Measurements from ENCODE around the gene CYTH4.

The CYTH4 gene

GRCh38 chr22:37329238-37330140 is 47.2 kb downstream of the CYTH4 start:
- DNase-seq (ENCODE audit: low read depth in 3 of 3), result no peak

GRCh38 chr22:37330200-37331033 is 48.1 kb downstream of the CYTH4 start:
- peak in 1 of 3 experiments; percentile 51 for DNase-seq (ENCODE audit: low read depth in 3 of 3)

DNA sequence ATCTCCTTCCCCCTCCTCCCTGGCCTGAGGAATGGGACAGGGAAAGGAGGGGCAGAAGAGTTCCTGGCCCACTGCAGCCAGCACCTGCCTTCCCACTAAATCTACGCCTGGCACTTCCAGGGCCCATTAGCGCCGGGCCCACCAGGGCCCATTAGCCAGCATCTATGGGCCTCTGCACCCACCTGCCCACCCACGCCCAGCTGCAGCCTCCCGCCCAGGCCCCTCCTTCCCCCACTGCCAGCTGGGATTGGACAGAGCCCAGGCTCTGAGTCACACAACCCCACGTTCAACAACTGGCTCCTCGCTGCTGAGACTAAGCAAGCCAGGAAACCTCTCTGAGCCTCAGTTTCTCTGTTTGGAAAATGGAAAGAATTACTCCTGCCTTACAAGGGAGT is 48.7 kb downstream of the CYTH4 start:
- DNase-seq (ENCODE audit: low read depth in 3 of 3), result no peak

- no peak for DNase-seq (ENCODE audit: low read depth in 3 of 3)
Measured at GRCh38 chr22:37331856-37332536, 49.7 kb downstream of the CYTH4 start.

DNA sequence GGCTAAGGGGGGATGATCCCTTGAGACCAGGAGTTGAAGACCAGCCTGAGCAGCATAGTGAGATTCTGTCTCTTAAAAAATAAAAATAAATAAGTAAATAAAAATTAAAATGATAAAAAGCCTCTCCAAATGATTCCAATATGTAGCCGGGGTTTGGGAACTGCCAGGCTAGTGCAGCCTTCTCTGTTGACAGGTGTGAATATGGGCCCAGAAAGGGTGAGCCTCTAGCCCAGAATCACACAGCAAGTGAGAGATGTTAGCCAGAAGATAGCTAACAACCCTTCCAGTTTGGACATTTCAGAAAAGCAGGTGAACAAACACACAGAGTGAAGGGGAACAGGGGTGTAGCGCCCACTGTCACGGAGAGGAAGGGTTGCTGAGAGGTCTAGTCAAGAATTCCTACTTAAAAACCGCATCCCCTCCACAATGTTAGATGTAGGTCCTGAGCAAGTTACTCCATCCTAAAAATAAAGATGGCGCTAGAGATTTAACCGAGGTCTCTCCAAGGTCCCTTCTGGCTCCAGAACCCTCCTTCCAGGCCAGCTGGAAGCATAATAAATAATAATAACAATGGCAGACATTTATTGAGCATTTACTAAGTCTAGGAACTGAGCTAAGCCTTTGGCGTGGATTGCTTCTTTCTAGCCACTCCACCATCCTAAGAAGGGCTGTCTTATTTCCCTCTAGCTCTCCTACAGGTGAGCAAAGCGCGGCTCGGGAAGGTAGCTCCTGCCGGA is 51.6 kb downstream of the CYTH4 start:
- no peak for DNase-seq (ENCODE audit: low read depth in 3 of 3)

DNA sequence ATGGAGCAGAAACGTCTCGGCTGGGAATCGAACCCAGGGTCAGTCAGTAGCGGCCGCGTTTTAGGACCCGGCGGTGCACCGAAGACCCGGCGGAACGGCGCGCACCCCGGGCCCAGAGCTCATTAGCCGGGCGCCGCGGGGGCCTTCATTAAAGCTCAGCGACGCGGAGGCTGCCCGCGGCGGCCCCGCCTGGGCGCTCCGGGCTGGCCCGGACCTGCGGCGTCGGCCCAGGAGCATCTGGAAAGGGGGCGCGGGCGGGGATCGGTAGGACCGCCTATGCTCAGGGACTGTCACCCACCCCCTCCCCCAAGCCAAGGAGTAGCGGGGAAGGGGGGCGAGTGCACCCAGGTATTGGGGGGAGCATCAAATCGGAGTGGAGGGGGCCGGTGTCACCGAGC is 52.2 kb downstream of the CYTH4 start:
- no peak for DNase-seq (ENCODE audit: low read depth in 3 of 3)

DNA sequence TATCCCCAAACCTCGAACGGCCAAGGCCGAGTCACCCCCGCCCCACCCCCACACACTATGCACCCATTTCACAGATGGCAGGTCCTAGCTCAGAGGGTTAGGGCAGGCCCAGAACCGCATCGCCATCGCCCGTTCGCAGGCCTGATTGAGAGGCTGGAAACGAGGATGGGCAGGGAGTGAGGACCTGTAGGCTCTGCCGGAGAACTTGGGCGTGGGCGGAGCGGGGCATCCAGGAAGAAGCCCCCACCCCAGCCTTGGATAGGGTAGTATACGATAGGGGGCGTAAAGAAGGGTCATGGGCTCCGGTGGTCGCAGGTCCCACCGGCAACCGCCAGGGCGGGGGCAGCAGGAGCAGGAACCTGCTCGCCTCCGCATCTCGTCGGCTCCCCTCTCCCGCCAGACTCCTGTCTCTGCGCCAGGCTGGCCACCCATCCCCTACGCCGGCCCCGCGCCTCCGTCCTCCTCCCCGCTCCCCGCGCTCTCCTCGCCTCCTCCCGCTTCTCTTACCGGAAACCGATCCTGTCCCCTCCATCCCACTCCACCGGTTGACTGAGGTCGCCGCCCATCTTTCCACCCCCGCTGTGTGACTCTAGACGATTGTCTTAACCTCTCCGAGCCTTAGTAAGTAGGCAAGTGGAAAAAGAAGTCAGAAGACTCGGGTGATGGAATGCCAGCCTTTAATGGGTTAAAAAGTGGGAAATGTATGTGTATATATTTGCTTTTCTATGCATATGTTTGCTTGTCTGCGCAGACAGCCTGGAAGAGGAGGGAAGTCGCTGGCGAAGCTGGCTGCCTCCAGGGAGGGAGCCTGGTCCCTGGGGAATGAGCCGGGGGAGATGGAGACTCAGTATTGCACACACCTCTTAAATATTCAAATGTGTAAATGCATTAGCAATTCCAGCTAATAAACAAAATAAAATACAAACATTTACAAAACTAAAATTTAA is 52.8 kb downstream of the CYTH4 start:
- DNase-seq (ENCODE audit: low read depth in 3 of 3), result no peak

- no peak for DNase-seq (ENCODE audit: low read depth in 3 of 3)
Measured at GRCh38 chr22:37335806-37336199, 53.5 kb downstream of the CYTH4 start.

- no peak for DNase-seq (ENCODE audit: low read depth in 3 of 3)
Measured at GRCh38 chr22:37336579-37336978, 54.3 kb downstream of the CYTH4 start.

DNA sequence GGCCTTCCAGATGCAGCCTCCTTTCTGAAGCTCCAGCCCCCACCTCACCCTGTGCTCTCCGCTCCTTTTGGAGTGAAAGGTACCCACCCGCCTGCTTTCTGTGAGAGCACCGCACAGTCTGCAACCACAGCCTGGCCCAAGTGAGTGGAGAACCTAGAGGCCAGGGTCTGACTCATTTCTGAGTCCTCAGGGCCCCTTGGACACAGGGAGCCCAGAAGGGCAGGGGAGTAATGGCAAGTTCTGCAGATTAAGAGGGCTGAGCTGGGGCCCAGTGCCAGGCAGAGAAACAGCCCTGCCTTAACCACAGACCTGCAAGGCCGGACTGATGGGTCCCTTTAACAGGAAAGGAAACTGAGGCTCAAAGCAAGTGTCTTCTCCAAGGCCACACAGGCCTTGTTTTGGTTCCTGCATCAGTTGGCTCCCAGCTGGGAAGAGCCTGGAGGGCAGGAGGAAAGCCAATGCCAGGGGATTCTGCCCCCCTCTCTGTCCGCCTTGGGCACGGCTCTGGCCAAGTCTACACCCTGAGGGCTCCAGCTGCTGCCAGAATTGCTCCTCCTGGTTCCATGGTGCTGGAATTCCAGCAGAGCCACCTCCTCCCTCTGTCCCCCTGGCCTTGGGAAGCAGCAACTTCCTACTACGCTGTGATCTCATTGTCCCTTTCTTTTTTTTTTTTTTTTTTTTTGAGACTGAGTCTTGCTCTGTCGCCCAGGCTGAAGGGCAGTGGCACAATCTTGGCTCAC is 55.1 kb downstream of the CYTH4 start:
- no peak for DNase-seq (ENCODE audit: low read depth in 3 of 3)

- DNase-seq (ENCODE audit: low read depth in 3 of 3), result no peak
Measured at GRCh38 chr22:37338539-37339246, 56.4 kb downstream of the CYTH4 start.

DNA sequence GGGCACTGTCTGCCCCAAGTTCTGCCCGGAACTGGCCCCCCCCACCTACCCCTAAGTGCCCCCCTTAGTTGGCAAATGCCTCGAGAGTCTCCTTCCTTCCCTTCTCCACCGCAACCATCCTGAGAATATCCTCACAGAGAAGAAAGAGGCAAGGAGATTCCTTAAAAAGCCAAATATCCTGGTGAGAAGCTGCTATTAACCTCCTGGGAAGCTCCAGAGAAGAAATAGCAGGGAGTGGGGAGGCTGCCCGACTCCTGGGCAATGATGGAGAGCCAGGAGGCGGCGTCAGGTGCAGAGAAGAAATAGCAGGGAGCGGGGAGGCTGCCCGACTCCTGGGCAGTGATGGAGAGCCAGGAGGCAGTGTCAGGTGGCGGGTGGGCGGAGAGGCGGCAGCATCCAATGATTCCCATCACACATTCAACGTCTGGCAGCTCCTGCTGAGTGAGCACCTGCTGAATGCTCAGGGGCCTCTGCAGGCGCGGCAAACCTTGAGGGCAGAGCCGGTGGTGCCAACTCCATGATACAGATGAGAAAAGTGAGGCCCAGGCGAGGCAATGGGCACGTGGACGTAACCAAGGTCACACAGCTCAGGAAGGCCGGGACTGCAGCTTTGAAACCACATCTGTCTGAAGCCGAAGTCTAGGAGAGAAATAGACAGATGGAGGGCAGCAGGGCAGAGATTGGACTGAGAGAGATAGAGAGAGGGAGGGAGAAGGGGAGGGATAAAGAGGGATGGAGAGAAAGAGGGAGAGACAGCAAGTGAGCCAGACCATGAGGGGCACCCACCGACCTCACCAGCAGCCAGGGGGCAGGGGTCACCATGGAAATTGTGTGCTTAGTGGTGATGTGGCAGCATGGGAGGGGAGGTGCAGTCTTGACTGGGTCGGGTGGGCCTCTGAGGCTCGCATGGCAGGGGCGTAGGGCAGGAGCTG is 58.3 kb downstream of the CYTH4 start:
- no peak for DNase-seq (ENCODE audit: low read depth in 3 of 3)

DNA sequence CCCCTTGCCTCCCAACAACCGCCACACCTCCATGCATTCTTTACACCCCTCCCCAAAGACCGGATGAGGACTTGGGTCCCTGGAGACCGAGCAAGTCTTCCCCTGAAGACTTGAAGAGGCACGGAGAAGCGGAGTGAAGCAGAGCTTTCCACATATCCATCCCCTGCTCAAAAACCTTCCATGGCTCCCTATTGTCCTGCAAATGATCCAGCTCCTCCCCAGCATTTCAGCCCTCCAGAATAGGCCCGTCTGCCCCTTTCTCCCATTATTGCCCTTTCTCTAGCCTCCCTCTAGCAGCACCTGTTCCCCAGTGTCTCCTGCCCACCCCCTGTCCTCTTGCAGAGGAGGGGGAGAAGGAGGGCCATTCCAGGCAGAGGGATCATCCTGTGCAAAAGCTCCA is 59.8 kb downstream of the CYTH4 start:
- no peak for DNase-seq (ENCODE audit: low read depth in 3 of 3)

DNA sequence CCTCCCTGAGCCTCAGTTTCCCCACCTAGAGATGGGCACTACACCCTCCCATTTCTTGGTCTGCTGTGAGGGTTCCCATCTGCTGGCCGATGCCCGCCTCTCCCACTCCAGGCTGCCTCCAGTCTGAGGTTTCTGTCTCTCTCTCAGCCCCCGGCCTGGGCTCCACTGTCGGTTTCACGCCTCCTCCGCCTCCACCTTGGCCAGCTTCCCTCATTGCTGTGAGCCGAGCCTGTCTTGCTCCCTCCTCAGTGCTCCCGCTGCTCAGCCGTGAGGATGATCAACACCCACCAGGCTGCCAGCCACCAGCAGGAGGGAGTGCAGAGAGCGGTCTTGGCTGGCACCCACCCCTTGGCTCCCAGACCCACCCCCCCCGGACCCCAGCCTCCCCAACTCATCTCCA is 61.0 kb downstream of the CYTH4 start:
- DNase-seq (ENCODE audit: low read depth in 3 of 3), result no peak

GRCh38 chr22:37343863-37344734 is 61.8 kb downstream of the CYTH4 start:
- DNase-seq (ENCODE audit: low read depth in 3 of 3), result no peak

DNA sequence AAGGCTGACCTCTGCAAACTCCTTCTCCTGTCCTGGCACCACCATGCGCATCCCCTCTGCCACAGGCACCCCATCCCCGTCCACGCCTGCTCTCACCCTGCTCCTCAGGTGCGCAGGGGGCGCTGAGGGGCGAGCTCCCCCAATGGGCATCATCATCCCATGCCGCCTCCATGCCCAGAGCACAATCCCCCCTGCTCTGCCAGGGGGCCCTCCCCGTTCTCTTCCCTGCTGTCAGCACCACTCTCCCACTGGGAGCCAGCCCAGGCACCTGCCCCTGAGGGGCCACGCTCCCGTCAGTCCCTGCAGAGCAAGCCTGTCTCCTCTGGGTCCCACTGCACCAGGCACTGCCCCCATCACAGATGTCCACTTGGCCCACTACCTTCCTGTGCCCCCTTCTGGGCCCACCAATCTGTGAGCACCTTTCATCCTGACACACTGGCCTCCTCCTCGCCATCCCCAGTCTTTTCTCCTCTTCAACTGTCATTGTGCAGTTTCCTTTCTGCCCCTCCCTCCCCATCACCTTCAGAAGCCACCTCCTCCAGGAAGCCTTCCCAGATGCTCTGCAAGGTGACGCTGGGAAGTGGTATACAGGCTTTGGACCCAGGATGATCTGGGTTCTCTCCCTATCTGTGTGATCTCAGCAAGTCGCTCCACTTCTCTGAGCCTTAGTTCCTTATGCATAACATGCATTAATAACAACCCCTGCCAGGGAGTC is 62.6 kb downstream of the CYTH4 start:
- DNase-seq (ENCODE audit: low read depth in 3 of 3), result no peak

All from stimulated activated CD4-positive, alpha-beta T cell treated with anti-CD3 and anti-CD28 coated beads, TNF-alpha, amount 100 ng/mL, for 24 hours (primary cell).